LNCaP clone FGC (cell line): ENCODE data around the gene MEG3.

Experiments
- DNase-seq: peaks from one replicate; pipeline ENCODE4 v3.0.0-alpha.2; 2011; ENCODE audit warnings: low read depth
- H3K4me3 ChIP-seq: 2 replicates; pipeline ENCODE4 v1.5.1; 2011; ENCODE audit warnings: mild to moderate bottlenecking, low read depth, low read length, control low read depth
- TF ChIP-seq, protein P1 (sequence below): IDR thresholded peaks from 2 replicates; pipeline ENCODE4 v1.5.1; 2012; ENCODE audit warnings: mild to moderate bottlenecking; ENCODE audit not compliant: control insufficient read depth, insufficient read depth; ENCODE audit errors: extremely low read depth

The MEG3 gene

DNA sequence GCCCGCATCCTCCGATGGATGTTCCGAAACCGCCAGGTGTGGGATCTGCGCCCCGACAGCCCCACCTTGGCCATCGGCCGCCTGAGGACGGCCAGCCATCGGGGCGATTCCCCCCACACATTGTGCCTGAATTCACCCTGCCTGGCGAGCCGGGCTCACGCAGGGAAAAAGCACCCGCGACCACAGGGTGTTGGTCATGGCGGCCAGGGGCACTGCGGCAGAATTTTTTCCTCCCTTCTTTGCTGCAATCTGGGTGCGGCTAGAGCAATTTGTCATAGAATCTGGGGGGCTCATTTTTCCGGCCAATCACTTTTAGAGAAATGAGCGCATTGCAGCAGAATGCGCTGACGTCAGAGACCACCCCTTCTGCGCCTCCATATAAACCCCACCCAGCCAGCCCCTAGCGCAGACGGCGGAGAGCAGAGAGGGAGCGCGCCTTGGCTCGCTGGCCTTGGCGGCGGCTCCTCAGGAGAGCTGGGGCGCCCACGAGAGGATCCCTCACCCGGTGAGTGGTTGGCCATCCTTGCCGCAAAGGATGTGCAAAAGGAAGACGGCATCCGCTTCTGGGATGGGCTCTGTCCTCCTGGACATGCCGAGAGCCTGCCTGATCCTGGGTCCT lies at the start of gene MEG3:
Gene MEG3, plus strand, starts transcription at position 406 of the 619 bp plus-strand sequence.
- no peak within 1 kb of the TSS for H3K4me3 ChIP-seq
- TF ChIP-seq, protein P1, sequence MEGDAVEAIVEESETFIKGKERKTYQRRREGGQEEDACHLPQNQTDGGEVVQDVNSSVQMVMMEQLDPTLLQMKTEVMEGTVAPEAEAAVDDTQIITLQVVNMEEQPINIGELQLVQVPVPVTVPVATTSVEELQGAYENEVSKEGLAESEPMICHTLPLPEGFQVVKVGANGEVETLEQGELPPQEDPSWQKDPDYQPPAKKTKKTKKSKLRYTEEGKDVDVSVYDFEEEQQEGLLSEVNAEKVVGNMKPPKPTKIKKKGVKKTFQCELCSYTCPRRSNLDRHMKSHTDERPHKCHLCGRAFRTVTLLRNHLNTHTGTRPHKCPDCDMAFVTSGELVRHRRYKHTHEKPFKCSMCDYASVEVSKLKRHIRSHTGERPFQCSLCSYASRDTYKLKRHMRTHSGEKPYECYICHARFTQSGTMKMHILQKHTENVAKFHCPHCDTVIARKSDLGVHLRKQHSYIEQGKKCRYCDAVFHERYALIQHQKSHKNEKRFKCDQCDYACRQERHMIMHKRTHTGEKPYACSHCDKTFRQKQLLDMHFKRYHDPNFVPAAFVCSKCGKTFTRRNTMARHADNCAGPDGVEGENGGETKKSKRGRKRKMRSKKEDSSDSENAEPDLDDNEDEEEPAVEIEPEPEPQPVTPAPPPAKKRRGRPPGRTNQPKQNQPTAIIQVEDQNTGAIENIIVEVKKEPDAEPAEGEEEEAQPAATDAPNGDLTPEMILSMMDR, result no peak

DNA sequence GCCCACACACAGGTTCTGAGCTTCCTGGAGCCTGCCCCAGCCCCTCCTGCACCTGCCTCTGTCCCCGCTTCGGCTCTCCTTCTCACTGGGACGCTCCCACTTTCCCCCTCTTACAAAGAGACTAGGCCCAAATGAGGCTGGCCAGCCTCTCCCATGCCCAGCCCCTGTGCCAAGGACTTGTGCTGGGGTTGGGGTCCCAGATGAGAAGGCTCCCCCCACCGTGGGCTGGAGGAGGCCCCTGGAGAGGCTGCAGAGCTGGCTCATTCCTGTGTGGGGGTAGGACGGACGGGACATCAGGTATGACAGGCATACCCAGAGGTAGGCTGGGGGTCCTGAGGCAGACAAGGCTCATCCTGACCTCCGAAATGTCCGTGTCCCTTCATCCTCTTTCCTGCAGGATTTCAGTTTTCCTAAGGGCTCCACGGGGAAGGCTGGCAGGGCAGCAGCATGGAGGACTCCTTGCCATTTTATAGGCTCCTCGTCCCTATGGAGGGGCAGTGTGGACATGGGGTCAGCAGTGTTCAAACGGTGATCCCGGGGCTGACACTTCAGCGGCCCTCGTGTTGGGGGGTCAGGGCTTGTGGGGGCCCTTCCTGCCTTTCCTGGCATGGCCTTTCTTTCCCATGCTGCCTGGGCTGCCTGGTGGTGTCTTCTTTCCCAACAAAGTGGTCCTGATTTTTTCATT lies 49.1 kb upstream of the MEG3 start:
- no peak overlapping the region for H3K4me3 ChIP-seq
- TF ChIP-seq, protein P1, result no peak
- DNase-seq, result no peak

More for the DNA sequence above, at the start of gene MEG3:
- DNase-seq, result no peak

DNA sequence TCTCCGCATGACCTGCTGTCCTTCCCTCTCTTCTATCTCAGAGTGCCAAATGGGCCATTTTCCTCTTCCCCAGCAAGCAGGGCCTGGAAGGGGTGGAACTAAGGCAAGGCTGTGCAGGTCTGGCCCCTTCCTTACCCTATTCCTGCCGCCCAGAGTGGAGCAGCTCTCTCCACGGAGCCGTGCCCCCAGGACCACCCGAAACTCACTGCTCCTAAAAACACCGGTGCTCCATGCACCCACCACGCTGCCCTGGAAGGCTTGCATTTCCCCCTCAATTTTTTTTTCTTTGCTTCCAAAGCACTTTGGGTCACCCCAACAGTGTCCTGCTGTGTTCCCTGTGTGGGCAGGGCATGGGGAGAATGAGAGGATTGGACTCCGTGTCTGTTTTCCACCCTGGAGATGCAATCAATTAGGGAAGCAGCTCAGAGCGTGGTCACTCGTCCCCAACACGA lies 48.5 kb upstream of the MEG3 start:
- TF ChIP-seq, protein P1, result no peak
- no peak for DNase-seq
- H3K4me3 ChIP-seq, result no peak overlapping the region

DNA sequence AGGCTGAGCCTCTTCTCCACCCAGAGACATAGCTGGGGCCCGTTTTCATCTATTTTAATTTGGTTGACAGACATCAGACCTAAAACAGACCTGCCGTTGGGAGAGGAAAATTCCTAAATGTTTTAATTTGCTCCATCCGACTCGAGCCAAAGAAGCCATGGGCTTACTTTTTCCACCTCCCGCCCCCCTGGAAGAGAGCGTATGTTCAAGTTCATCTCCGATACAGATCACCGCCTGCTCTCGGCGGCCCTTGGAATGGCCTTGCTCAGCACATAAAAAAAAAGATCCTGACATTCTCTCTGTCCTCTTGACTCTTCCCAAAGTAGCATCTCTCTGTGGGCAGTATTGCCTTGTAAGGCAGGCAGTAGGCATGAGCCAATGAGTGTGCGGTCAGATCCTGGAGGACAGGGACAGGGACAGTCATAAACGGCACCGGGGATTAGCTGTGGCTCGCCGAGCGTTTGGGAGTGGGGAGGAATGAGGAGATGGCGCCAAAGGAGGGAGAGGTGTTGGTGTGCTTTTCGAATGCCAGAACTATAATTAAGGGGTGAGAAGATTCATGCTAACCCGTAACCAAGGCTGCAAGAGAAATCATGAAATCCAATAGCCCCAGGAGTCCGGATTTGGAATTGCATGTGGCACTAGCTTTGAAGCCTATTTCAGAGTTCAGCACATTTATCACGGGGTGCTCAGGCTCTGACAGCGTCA lies 47.9 kb upstream of the MEG3 start:
- DNase-seq, result no peak
- H3K4me3 ChIP-seq, result no peak overlapping the region
- TF ChIP-seq, protein P1, result no peak

DNA sequence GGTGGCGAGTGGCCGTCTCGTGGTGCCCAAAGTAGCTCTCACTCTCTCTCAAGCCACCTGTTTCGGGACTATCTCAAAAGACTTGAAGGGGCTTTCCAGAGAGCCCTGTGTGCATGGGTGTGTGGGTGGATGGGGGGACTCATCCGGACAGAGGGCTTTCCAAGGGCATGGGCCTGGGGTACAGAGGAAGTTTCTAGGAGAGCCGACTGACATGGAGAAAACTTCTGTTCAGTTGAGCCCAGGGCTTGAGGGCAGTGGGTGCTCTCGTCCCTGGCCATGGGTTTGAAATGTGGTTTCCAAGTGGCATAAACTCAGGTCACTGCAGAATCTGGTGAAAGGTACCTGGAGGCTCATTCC lies 47.4 kb upstream of the MEG3 start:
- no peak overlapping the region for H3K4me3 ChIP-seq
- TF ChIP-seq, protein P1, result no peak
- no peak for DNase-seq

DNA sequence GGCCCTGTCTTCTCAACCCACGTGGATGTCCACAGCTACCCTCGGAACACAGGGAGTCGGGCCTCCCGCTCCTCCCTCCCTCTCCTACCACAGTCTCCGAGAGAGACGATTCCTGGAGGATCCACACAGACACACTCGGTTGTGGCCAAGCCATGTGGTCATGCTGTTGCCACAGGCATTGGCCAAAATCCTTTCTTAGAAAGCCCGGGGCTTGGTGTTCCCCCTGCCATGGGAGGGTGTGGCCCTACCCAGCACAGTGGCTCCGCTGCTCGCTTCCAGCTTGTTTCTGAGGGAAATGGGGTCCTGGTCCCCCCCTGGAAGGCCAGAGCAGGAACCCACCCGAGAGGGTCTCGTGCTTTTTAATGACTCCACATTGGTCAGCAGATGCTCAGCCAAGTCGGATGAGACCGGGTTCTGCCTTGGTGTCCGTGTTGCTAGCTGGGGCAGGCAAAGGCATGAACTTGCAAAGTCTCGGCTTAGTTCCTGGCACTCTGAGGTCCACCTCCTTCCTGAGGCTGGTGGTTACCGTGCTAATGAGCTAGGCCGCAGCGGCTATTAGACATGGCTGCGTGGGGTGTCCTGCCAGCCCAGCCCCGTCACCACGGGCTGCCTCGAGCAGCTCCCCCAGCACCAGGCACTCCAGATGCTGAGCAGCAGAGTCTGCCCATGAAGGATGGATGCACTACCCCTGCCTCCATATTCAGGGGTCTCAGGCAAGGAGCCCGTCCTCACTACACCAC lies 46.8 kb upstream of the MEG3 start:
- no peak overlapping the region for H3K4me3 ChIP-seq
- TF ChIP-seq, protein P1, result no peak
- no peak for DNase-seq
